ENCODE data around the gene JAKMIP1.

JAKMIP1 gene

GRCh38 chr4:5999356-5999755, 201.0 kb downstream of the JAKMIP1 start:
- TF ChIP-seq TAF1 (IDR thresholded peaks at IDR 0.05; ENCODE audit: low read depth) (no peak), EP300 (IDR thresholded peaks at IDR 0.05; ENCODE audit: borderline replicate concordance) (no peak), USF1 (IDR thresholded peaks at IDR 0.05) (no peak), ZBTB7A (IDR thresholded peaks at IDR 0.05; ENCODE audit: low read depth) (no peak), YY1 (IDR thresholded peaks at IDR 0.05; ENCODE audit: low read depth) (no peak), RAD21 (IDR thresholded peaks at IDR 0.05; ENCODE audit: low read depth) (no peak), TEAD4 (IDR thresholded peaks at IDR 0.05) (no peak), CEBPB (IDR thresholded peaks at IDR 0.05) (no peak), FOXM1 (IDR thresholded peaks at IDR 0.05; ENCODE audit: borderline replicate concordance, low read depth) (no peak), REST (IDR thresholded peaks at IDR 0.05; ENCODE audit: low read depth) (no peak), CREB1 (IDR thresholded peaks at IDR 0.05; ENCODE audit: low read depth) (no peak), EGR1 (IDR thresholded peaks at IDR 0.05) (no peak), TCF12 (IDR thresholded peaks at IDR 0.05; ENCODE audit: low read depth) (no peak), NFIC (IDR thresholded peaks at IDR 0.05) (no peak)
- TF ChIP-seq, protein P1, sequence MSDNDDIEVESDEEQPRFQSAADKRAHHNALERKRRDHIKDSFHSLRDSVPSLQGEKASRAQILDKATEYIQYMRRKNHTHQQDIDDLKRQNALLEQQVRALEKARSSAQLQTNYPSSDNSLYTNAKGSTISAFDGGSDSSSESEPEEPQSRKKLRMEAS (IDR thresholded peaks at IDR 0.05) = no peak

DNA sequence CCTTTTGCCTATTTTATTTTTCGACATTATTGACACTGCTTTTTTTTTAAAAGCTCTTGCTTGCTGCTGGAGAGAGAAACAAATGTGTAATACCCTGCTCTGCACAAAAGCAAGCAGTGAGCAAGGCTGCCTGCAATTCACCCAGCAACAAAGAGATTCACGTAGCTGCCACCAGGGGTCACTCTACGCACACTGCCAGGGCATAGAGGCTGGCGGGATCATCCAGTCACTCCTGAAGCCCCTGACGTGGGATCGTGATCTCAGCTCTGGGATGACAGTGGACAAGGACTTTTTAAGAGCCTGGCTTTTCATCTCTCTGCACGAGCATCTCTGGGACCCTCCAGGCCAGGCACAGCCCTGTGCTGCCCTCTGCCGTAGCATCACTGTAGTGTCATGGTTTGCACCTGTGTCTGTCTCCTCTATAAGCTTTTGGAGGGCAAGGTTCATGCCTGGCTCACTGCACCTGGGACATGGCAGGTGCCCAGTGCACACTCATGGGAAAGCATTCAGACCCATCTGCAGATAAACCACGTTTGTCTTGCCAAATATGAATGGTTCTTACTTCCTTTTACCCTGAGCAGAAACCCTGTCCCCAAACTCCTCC, 201.9 kb downstream of the JAKMIP1 start:
- TF ChIP-seq TEAD4 (IDR thresholded peaks at IDR 0.05) (peak; percentile 57; the same call in 1 of the 2 replicates), REST (IDR thresholded peaks at IDR 0.05; ENCODE audit: low read depth) (no peak), CEBPB (IDR thresholded peaks at IDR 0.05) (no peak), EGR1 (IDR thresholded peaks at IDR 0.05) (no peak), EP300 (IDR thresholded peaks at IDR 0.05; ENCODE audit: borderline replicate concordance) (no peak), RAD21 (IDR thresholded peaks at IDR 0.05; ENCODE audit: low read depth) (peak; percentile 88), TAF1 (IDR thresholded peaks at IDR 0.05; ENCODE audit: low read depth) (no peak), USF1 (IDR thresholded peaks at IDR 0.05) (no peak)
- TF ChIP-seq, protein P1 (IDR thresholded peaks at IDR 0.05) = no peak

DNA sequence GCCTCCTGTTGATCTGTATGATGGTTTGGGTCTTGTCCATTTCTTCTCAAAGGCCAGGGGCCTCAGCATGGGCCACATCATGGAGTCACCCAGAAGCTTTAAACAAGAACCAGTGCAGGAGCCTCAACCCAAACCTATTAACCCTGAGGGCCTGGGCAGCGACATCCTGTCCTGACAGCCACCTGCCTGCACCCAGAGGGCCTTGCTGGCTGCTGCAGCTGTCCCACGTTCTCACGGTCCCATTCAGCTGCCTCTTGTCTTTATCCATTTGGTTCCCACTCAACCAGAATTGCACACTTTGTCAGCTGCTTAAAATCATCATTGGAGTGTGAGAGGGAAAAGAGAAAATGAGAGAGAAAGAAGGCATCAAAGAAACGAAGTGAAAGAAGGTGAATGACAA, 203.7 kb downstream of the JAKMIP1 start:
- no peak for TF ChIP-seq ZBTB7A (IDR thresholded peaks at IDR 0.05; ENCODE audit: low read depth)
- TF ChIP-seq CREB1 (IDR thresholded peaks at IDR 0.05; ENCODE audit: low read depth) = no peak
- TF ChIP-seq EGR1 (IDR thresholded peaks at IDR 0.05) = no peak
- TF ChIP-seq, protein P1 (IDR thresholded peaks at IDR 0.05) = no peak
- no peak for TF ChIP-seq NFIC (IDR thresholded peaks at IDR 0.05)
- TF ChIP-seq USF1 (IDR thresholded peaks at IDR 0.05) = no peak
- TF ChIP-seq TEAD4 (IDR thresholded peaks at IDR 0.05) = no peak
- no peak for TF ChIP-seq TCF12 (IDR thresholded peaks at IDR 0.05; ENCODE audit: low read depth)
- TF ChIP-seq CEBPB (IDR thresholded peaks at IDR 0.05) = no peak

DNA sequence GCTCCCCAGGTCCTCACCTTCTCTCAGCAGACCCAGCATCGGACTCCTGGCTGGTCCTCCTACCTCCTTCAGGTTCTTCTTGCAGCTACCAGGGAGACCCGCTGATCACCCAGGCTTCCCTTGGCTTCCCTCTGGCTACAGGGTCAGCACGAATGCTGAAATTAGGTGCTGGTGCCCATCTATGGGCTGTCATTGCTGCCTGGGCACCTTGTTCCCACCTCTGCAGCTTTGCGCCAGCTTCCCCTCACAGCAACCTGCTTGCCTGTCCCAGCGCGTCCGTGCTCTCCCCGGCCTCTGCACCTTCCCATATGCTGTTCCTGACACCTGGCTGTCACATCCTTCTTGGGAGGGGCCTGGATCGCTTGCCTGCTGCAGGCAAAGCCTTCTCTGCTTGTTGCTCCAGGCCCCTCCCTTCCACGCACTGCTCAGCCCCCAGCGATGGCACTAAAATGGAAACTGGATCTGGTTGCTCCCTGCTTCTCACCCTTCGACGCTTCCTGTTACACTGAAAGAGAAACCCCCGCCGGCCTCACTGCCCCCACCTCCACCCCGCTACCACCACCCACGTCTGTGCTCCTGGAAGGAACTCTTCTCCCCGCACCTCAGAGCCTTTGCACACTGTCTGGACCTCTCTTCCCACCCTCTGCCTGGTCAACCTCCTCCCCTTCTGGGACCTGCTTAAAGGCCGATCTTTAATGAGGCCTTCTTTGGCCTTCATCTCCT, 204.3 kb downstream of the JAKMIP1 start:
- TF ChIP-seq USF1 (IDR thresholded peaks at IDR 0.05) (no peak), EGR1 (IDR thresholded peaks at IDR 0.05) (no peak), TAF1 (IDR thresholded peaks at IDR 0.05; ENCODE audit: low read depth) (no peak), FOXM1 (IDR thresholded peaks at IDR 0.05; ENCODE audit: borderline replicate concordance, low read depth) (no peak), REST (IDR thresholded peaks at IDR 0.05; ENCODE audit: low read depth) (no peak), ZBTB7A (IDR thresholded peaks at IDR 0.05; ENCODE audit: low read depth) (no peak), EP300 (IDR thresholded peaks at IDR 0.05; ENCODE audit: borderline replicate concordance) (no peak), TEAD4 (IDR thresholded peaks at IDR 0.05) (no peak), NFIC (IDR thresholded peaks at IDR 0.05) (no peak), YY1 (IDR thresholded peaks at IDR 0.05; ENCODE audit: low read depth) (no peak), CREB1 (IDR thresholded peaks at IDR 0.05; ENCODE audit: low read depth) (no peak), CEBPB (IDR thresholded peaks at IDR 0.05) (no peak), RAD21 (IDR thresholded peaks at IDR 0.05; ENCODE audit: low read depth) (no peak), TCF12 (IDR thresholded peaks at IDR 0.05; ENCODE audit: low read depth) (no peak)
- TF ChIP-seq, protein P1 (IDR thresholded peaks at IDR 0.05) = no peak
